Kidney epithelial cell (primary cell): ENCODE measurements around the gene SFRP5. TPM values are rescaled to one million over a fixed set of nuclear protein-coding genes. Genes with fewer than 3 reads are reported as not detected.

Experiments used
- DNase-seq: peaks from one replicate; pipeline ENCODE4 v3.0.0-alpha.2; 2010; ENCODE audit warnings: low read depth
- H3K27me3 ChIP-seq: 2 replicates; pipeline ENCODE4 v1.6.0; 2011; ENCODE audit warnings: low read length; ENCODE audit not compliant: control insufficient read depth, insufficient read depth
- H3K36me3 ChIP-seq: 2 replicates; pipeline ENCODE4 v1.5.1; 2011; ENCODE audit warnings: low read length; ENCODE audit not compliant: control insufficient read depth, insufficient read depth
- H3K4me3 ChIP-seq: 2 replicates; pipeline ENCODE4 v1.5.1; 2011; ENCODE audit warnings: low read depth, mild to moderate bottlenecking, control low read depth, low read length
- CTCF ChIP-seq: IDR thresholded peaks from 2 replicates; pipeline ENCODE4 v1.5.1; 2011; ENCODE audit warnings: mild to moderate bottlenecking, moderate library complexity, low read length, control low read depth, inconsistent platforms; ENCODE audit not compliant: insufficient read depth, poor library complexity, severe bottlenecking
- total RNA-seq: library from RNA; depleted of rRNA; stranded (reverse); fragments of >200 nt; gene quantifications from 2 replicates; pipeline ENCODE4 v1.2.3, GENCODE V29; 2015

Gene SFRP5
- not detected in 2 replicates for total RNA-seq

GRCh38 chr10:97771913-97772823 lies at the start of gene SFRP5:
Gene SFRP5 (minus strand): TSS chr10:97771999. CDS start chr10:97771833, 166 bp downstream.
- no peak for DNase-seq
- H3K4me3 ChIP-seq: peak within 1 kb of the TSS; percentile 31
- peaks cover 49% of the 10 kb centered on the region for H3K27me3 ChIP-seq
- H3K36me3 ChIP-seq: no peaks in the 10 kb centered on the region
- no peak for TF ChIP-seq CTCF

GRCh38 chr10:97820096-97820704 lies 48.4 kb upstream of the SFRP5 start:
- H3K36me3 ChIP-seq: no peaks in the 10 kb centered on the region
- no peak for TF ChIP-seq CTCF
- DNase-seq: no peak
- H3K27me3 ChIP-seq: peaks cover 3% of the 10 kb centered on the region
- H3K4me3 ChIP-seq: no peak overlapping the region

GRCh38 chr10:97818572-97818971 lies 46.8 kb upstream of the SFRP5 start:
- no peaks in the 10 kb centered on the region for H3K36me3 ChIP-seq
- DNase-seq: no peak
- peaks cover 3% of the 10 kb centered on the region for H3K27me3 ChIP-seq
- TF ChIP-seq CTCF: no peak
- no peak overlapping the region for H3K4me3 ChIP-seq

GRCh38 chr10:97816609-97817008 lies 44.8 kb upstream of the SFRP5 start:
- Histone ChIP-seq H3K27me3 (peaks cover 3% of the 10 kb centered on the region), H3K36me3 (no peaks in the 10 kb centered on the region), H3K4me3 (no peak overlapping the region)
- no peak for DNase-seq
- TF ChIP-seq CTCF: no peak

GRCh38 chr10:97814996-97815395 lies 43.2 kb upstream of the SFRP5 start:
- Histone ChIP-seq H3K27me3 (peaks cover 3% of the 10 kb centered on the region), H3K36me3 (no peaks in the 10 kb centered on the region), H3K4me3 (no peak overlapping the region)
- no peak for DNase-seq
- no peak for TF ChIP-seq CTCF
